VCaP (cell line): ENCODE results near the gene USF2.

ENCODE experiments used
- H3K27ac ChIP-seq: fragments of 450-650 bp; 2 replicates; pipeline ENCODE4 v1.5.1; 2017
- CTCF ChIP-seq: fragments of 450-650 bp; conservative IDR thresholded peaks from 2 replicates; pipeline ENCODE4 v1.5.1; 2017; ENCODE audit warnings: mild to moderate bottlenecking, moderate library complexity

USF2 gene

GRCh38 chr19:35265900-35266519 is 2.8 kb upstream of the USF2 start:
- H3K27ac ChIP-seq: peak overlapping the region; percentile 100
- TF ChIP-seq CTCF: no peak

GRCh38 chr19:35266520-35267352 is 2.0 kb upstream of the USF2 start:
- TF ChIP-seq CTCF: no peak
- H3K27ac ChIP-seq: peak overlapping the region; percentile 100

- H3K27ac ChIP-seq: peak overlapping the region; percentile 100
- TF ChIP-seq CTCF: no peak
Measured at GRCh38 chr19:35267353-35267817, 1.4 kb upstream of the USF2 start.

GRCh38 chr19:35267818-35268535 is 785 bp upstream of the USF2 start:
- peak overlapping the region; percentile 100 for H3K27ac ChIP-seq
- TF ChIP-seq CTCF: no peak

DNA sequence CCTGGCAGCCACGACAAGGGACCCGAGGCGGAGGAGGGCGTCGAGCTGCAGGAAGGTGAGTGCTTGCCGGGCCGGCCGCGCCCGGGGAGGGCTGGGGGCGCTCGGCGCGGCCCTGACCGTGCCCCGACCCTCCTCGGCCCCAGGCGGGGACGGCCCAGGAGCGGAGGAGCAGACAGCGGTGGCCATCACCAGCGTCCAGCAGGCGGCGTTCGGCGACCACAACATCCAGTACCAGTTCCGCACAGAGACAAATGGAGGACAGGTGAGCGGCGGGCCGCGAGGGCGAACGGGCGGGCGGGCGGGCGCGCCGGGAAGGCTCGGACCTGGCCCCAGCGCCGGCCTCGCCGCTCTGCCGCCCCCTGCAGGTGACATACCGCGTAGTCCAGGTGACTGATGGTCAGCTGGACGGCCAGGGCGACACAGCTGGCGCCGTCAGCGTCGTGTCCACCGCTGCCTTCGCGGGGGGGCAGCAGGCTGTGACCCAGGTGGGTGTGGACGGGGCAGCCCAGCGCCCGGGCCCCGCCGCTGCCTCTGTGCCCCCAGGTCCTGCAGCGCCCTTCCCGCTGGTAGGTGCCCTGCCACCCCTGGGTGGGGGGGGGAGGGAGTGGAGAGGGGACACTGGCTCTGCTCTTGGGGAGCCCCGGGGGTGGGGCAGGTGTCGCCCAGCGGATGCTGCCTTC is 816 bp downstream of the USF2 start:
- peak overlapping the region; percentile 100 for H3K27ac ChIP-seq
- peak; percentile 97 for TF ChIP-seq CTCF

DNA sequence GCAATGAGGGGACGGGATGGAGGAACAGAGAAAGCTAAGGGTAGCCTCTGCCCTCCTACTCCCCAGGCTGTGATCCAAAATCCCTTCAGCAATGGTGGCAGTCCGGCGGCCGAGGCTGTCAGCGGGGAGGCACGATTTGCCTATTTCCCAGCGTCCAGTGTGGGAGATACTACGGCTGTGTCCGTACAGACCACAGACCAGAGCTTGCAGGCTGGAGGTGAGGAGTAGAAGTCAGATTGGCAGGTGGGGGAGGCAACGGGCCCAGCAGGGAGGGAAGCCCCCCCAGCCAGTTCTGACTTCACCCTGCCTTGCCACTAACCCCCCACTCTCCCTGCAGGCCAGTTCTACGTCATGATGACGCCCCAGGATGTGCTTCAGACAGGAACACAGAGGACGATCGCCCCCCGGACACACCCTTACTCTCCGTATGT is 1.6 kb downstream of the USF2 start:
- peak overlapping the region; percentile 100 for H3K27ac ChIP-seq
- TF ChIP-seq CTCF: no peak
